Chondrocyte (in vitro differentiated cells): Measurements from ENCODE around the gene GYPC. TPM values are rescaled to one million over a fixed set of nuclear protein-coding genes. Genes with fewer than 3 reads are reported as not detected.
"Not testable (repeated sequence)": the region's sequence is repeated elsewhere in the genome, so short reads cannot be mapped to it uniquely, and the experiment has no call there.

ENCODE experiments used
- DNase-seq: peaks from one replicate; pipeline ENCODE4 v3.0.0; 2021; ENCODE audit warnings: mixed read lengths, low spot score
- H3K27ac Mint-ChIP-seq: one replicate; pipeline ENCODE4 v1.8.0; 2021; ENCODE audit warnings: mild to moderate bottlenecking, moderate library complexity, mixed read lengths; ENCODE audit not compliant: unreplicated experiment
- H3K27me3 Mint-ChIP-seq: 2 replicates; pipeline ENCODE4 v1.8.0; 2021; ENCODE audit warnings: low read depth, mixed read lengths
- H3K36me3 Mint-ChIP-seq: 2 replicates; pipeline ENCODE4 v1.8.0; 2021; ENCODE audit warnings: low read depth, mixed read lengths
- H3K4me1 Mint-ChIP-seq: 2 replicates; pipeline ENCODE4 v1.8.0; 2021; ENCODE audit warnings: low read depth, mild to moderate bottlenecking, mixed read lengths
- H3K4me3 Mint-ChIP-seq: one replicate; pipeline ENCODE4 v1.8.0; 2021; ENCODE audit warnings: mild to moderate bottlenecking, moderate library complexity, mixed read lengths; ENCODE audit not compliant: unreplicated experiment
- H3K9me3 Mint-ChIP-seq: 2 replicates; pipeline ENCODE4 v1.8.0; 2021; ENCODE audit warnings: low read depth, mixed read lengths
- total RNA-seq: library from RNA; stranded (reverse); gene quantifications from 3 replicates; pipeline ENCODE4 v1.2.1, GENCODE V29; 2021
- TF ChIP-seq, protein P1 (sequence below): fragments of 200-600 bp; sonication (generic); IDR thresholded peaks from 2 replicates; pipeline ENCODE4 v1.5.0; 2021; ENCODE audit warnings: antibody characterized with exemption, mild to moderate bottlenecking, moderate library complexity

Gene GYPC
- total RNA-seq, 1 donor from 2014 or later, result 46.4 TPM

DNA sequence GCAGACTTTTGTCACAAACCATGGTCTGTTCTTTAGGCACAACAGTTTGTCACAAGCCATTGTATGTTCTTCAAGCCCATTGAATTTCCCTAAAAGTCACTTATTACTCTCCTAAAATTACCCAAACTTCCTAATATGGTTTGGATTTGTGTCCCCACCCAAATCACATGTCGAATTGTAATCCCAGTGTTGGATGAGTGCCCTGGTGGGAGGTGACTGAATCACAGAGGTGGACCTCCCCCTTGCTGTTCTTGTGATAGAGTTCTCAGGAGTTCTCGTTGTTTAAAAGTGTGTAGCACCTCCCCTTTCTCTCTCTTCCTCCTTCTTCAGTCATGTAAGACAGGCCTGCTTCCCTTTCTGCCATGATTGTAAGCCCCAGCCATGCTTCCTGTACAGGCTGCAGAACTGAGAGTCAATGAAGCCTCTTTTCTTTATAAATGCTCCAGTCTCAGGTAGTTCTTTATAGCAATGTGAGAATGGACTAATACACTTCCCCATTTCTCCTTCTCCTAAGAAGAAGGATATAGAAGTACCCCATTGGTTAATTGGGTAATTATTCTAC lies 11.2 kb upstream of the GYPC start:
- no peak for DNase-seq
- TF ChIP-seq, protein P1, sequence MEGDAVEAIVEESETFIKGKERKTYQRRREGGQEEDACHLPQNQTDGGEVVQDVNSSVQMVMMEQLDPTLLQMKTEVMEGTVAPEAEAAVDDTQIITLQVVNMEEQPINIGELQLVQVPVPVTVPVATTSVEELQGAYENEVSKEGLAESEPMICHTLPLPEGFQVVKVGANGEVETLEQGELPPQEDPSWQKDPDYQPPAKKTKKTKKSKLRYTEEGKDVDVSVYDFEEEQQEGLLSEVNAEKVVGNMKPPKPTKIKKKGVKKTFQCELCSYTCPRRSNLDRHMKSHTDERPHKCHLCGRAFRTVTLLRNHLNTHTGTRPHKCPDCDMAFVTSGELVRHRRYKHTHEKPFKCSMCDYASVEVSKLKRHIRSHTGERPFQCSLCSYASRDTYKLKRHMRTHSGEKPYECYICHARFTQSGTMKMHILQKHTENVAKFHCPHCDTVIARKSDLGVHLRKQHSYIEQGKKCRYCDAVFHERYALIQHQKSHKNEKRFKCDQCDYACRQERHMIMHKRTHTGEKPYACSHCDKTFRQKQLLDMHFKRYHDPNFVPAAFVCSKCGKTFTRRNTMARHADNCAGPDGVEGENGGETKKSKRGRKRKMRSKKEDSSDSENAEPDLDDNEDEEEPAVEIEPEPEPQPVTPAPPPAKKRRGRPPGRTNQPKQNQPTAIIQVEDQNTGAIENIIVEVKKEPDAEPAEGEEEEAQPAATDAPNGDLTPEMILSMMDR, result no peak
- H3K36me3 Mint-ChIP-seq, result no peaks in the 10 kb centered on the region
- H3K27me3 Mint-ChIP-seq, result peaks cover 5% of the 10 kb centered on the region
- H3K9me3 Mint-ChIP-seq, result no peaks in the 10 kb centered on the region
- H3K4me3 Mint-ChIP-seq, result no peak overlapping the region
- no peaks in the 10 kb centered on the region for H3K4me1 Mint-ChIP-seq
- H3K27ac Mint-ChIP-seq, result no peak overlapping the region

DNA sequence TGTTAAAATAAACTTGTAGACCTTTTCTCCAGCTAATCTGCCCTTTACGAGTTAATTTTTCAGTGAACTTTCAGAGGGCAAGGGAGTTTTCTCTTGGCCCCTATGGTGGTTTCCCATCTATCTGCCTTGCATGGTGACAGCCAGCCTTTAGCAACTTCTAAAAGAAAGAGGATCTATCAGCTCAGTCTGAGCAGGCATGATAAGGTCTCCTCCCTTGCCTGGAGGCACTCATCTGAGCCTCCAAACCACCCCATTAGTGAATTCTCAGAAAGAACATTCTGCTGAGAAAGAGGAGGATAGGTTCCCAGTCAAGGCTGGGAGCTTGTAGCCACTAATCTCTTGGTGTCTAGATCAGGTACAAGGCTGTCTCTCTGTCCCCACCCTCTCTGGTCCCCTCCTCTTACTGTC lies 10.7 kb upstream of the GYPC start:
- no peaks in the 10 kb centered on the region for H3K36me3 Mint-ChIP-seq
- H3K9me3 Mint-ChIP-seq, result no peaks in the 10 kb centered on the region
- H3K27ac Mint-ChIP-seq, result no peak overlapping the region
- H3K4me3 Mint-ChIP-seq, result no peak overlapping the region
- DNase-seq, result no peak
- TF ChIP-seq, protein P1, result no peak
- no peaks in the 10 kb centered on the region for H3K4me1 Mint-ChIP-seq
- peaks cover 5% of the 10 kb centered on the region for H3K27me3 Mint-ChIP-seq

DNA sequence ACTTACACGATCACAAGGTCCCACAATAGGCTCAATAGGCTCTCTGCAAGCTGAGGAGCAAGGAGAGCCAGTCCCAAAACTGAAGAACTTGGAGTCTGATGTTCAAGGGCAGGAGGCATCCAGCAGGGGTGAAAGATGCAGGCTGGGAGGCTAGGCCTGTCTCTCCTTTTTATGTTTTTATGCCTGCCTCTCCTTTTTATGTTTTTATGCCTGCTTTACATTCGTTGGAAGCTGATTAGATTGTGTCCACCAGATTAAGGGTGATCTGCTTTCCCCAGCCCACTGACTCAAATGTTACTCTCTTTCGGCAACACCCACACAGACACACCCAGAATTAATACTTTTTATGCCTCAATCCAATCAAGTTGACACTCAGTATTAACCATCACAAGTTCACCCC lies 9.9 kb upstream of the GYPC start:
- TF ChIP-seq, protein P1, result no peak
- Mint-ChIP-seq H3K4me1 (no peaks in the 10 kb centered on the region), H3K27me3 (peaks cover 5% of the 10 kb centered on the region)

DNA sequence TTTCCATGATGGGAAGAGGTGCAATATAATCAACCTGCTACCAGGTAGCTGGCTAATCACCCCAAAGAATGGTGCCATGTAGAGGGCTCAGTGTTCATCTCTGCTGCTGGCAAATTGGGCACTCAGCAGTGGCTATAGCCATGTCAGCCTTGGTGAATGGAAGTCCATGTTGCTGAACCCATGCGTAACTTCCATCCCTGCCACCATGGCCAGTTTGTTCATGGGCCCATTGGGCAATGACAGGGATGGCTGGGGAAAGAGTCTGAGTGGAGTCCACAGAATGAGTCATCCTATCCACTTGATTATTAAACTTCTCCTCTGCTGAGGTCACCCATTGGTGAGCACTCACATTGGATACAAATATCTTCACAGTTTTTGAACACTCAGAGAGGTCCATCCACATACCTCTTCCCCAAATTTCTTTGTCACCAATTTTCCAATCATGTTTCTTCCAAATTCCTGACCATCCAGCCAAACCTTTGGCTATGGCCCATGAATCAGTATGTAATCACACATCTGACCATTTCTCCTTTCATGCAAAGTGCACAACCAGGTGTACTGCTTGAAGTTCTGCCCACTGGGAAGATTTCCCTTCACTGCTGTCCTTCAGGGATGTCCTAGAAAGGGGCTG lies 8.1 kb upstream of the GYPC start:
- H3K27ac Mint-ChIP-seq, H3K36me3 Mint-ChIP-seq, H3K4me3 Mint-ChIP-seq, DNase-seq, H3K27me3 Mint-ChIP-seq, H3K4me1 Mint-ChIP-seq, H3K9me3 Mint-ChIP-seq: not testable (repeated sequence)

More for the DNA sequence above, 9.9 kb upstream of the GYPC start:
- no peak for DNase-seq
- H3K4me3 Mint-ChIP-seq, result no peak overlapping the region
- H3K9me3 Mint-ChIP-seq, result peaks cover 2% of the 10 kb centered on the region
- H3K27ac Mint-ChIP-seq, result no peak overlapping the region
- H3K36me3 Mint-ChIP-seq, result no peaks in the 10 kb centered on the region

DNA sequence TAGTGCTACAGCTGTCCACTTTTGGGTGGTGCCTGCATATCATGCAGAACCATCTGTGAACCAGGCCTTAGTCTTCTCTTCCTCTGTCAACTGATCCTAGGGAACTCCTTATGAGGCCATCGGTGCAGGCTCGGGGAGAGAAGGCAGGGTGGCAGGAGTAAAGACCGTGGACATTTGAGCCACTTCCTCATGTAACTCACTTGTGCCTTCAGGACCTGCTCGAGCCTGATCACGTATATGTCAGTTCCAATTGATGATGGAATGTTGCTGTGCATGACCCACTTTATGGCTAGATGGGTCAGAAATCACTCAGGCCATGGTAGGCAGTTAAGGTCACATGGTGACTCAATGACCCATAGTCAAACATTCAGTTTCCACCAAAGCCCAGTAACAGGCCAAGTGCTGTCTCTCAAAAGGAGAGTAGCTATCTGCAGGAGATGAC lies 7.6 kb upstream of the GYPC start:
- not testable (repeated sequence) for H3K27me3 Mint-ChIP-seq, DNase-seq, H3K27ac Mint-ChIP-seq, H3K36me3 Mint-ChIP-seq, H3K4me1 Mint-ChIP-seq, H3K4me3 Mint-ChIP-seq, H3K9me3 Mint-ChIP-seq

DNA sequence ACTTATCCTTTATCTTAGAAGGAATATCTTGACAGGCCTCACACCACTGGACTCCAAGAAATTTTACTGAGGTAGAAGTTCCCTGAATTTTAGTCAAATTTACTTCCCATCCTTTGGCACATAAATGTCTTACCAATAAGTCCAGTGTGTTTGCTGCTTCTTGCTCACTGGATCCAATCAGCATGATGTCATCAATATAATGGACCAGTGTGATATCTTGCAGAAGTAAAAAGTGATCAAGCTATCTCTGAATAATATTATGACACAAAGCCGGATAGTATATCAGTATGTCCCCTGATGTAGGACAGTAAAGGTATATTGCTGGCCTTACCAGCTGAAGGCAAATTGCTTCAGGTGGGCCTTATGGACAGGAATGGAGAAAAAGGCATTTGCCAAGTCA lies 6.9 kb upstream of the GYPC start:
- Mint-ChIP-seq H3K4me1 (no peaks in the 10 kb centered on the region), H3K4me3 (no peak overlapping the region), H3K36me3 (no peaks in the 10 kb centered on the region), H3K9me3 (peaks cover 2% of the 10 kb centered on the region), H3K27me3 (peaks cover 2% of the 10 kb centered on the region), H3K27ac (no peak overlapping the region)
- TF ChIP-seq, protein P1, result no peak
- DNase-seq, result no peak
